Thoracic aorta (tissue), 2 donors: ENCODE results near the gene ENOSF1. TPM values are rescaled to one million over a fixed set of nuclear protein-coding genes. Genes with fewer than 3 reads are reported as not detected.

ENCODE experiments used
- ATAC-seq: fragments of 150-250 bp; one replicate; pipeline ENCODE4 v1.8.0; 2017; ENCODE audit warnings: low read depth; ENCODE audit not compliant: insufficient number of reproducible peaks, low FRiP score
- DNase-seq: peaks from one replicate; pipeline ENCODE4 v3.0.0-alpha.2; 2020; ENCODE audit warnings: low spot score
- H3K27ac ChIP-seq, 2 donors: fragments of 200-600 bp; sonication (generic); 1 replicate in 1 of 2; 2 replicates in 1 of 2; pipeline ENCODE4 v1.5.1; 2016; ENCODE audit warnings: mild to moderate bottlenecking in 2 of 2, moderate library complexity in 2 of 2
- H3K27me3 ChIP-seq: fragments of 200-600 bp; sonication (generic); replicated peaks from 2 replicates; pipeline ENCODE4 v1.6.0; 2016; ENCODE audit warnings: mild to moderate bottlenecking; ENCODE audit not compliant: insufficient read depth
- H3K36me3 ChIP-seq: fragments of 200-600 bp; sonication (generic); one replicate; pipeline ENCODE4 v1.5.1; 2016
- H3K4me1 ChIP-seq, 2 donors: fragments of 200-600 bp; sonication (generic); 1 replicate in 1 of 2; 2 replicates in 1 of 2; pipeline versions ENCODE4 v1.5.1 to v1.6.0; 2016; ENCODE audit warnings: low read depth in 2 of 2, mild to moderate bottlenecking in 1 of 2; ENCODE audit not compliant: control insufficient read depth in 1 of 2
- H3K4me3 ChIP-seq: fragments of 200-600 bp; sonication (generic); 2 replicates; pipeline ENCODE4 v1.5.1; 2016; ENCODE audit warnings: mild to moderate bottlenecking
- H3K9me3 ChIP-seq: fragments of 200-600 bp; sonication (generic); 2 replicates; pipeline ENCODE4 v1.5.1; 2016
- CTCF ChIP-seq: fragments of 200-600 bp; sonication (generic); IDR thresholded peaks from one replicate; pipeline ENCODE4 v1.5.1; 2019; ENCODE audit warnings: antibody characterized with exemption
- total RNA-seq, 2 donors: library from RNA; depleted of rRNA; stranded (reverse); fragments of >200 nt; gene quantifications; one replicate each; pipeline versions ENCODE4 v1.1.0 to v1.2.3, GENCODE V29; 2016

ENOSF1 gene
- total RNA-seq, 2 donors from 2014 or later = 77.8 to 85.9 TPM

- H3K27me3 ChIP-seq = no peaks in the 10 kb centered on the region
- no peak overlapping the region for H3K4me3 ChIP-seq
- peaks cover 12% of the 10 kb centered on the region for H3K36me3 ChIP-seq
- no peak overlapping the region for H3K27ac ChIP-seq
- DNase-seq (no peak), ATAC-seq (no peak)
- no peak for TF ChIP-seq CTCF
- peaks cover 3 to 4% of the 10 kb centered on the region in 2 donors for H3K4me1 ChIP-seq
- H3K9me3 ChIP-seq = no peaks in the 10 kb centered on the region
These were observed 43.4 kb downstream of the ENOSF1 start for GRCh38 chr18:669077-669476.

GRCh38 chr18:668260-668659, 44.2 kb downstream of the ENOSF1 start:
- no peaks in the 10 kb centered on the region for H3K9me3 ChIP-seq
- H3K4me1 ChIP-seq = no peaks in the 10 kb centered on the region
- no peak for TF ChIP-seq CTCF
- no peak overlapping the region for H3K27ac ChIP-seq
- DNase-seq (no peak), ATAC-seq (no peak)
- H3K36me3 ChIP-seq = peaks cover 12% of the 10 kb centered on the region
- no peaks in the 10 kb centered on the region for H3K27me3 ChIP-seq
- no peak overlapping the region for H3K4me3 ChIP-seq

- Histone ChIP-seq H3K36me3 (peaks cover 8% of the 10 kb centered on the region), H3K27me3 (no peaks in the 10 kb centered on the region)
- TF ChIP-seq CTCF = no peak
These were observed 45.8 kb downstream of the ENOSF1 start for GRCh38 chr18:666628-667027.

GRCh38 chr18:666177-666576, 46.3 kb downstream of the ENOSF1 start:
- Histone ChIP-seq H3K9me3 (no peaks in the 10 kb centered on the region), H3K4me1 (no peaks in the 10 kb centered on the region), H3K27ac (no peak overlapping the region), H3K4me3 (no peak overlapping the region), H3K27me3 (no peaks in the 10 kb centered on the region), H3K36me3 (peaks cover 8% of the 10 kb centered on the region)
- ATAC-seq (no peak), DNase-seq (no peak)
- no peak for TF ChIP-seq CTCF

More at GRCh38 chr18:666628-667027, 45.8 kb downstream of the ENOSF1 start:
- Histone ChIP-seq H3K9me3 (no peaks in the 10 kb centered on the region), H3K4me3 (no peak overlapping the region), H3K27ac (no peak overlapping the region), H3K4me1 (no peaks in the 10 kb centered on the region)
- DNase-seq = no peak
- no peak for ATAC-seq

GRCh38 chr18:662197-662596, 50.2 kb downstream of the ENOSF1 start:
- no peak for TF ChIP-seq CTCF
- Histone ChIP-seq H3K4me3 (no peak overlapping the region), H3K9me3 (no peaks in the 10 kb centered on the region), H3K27me3 (no peaks in the 10 kb centered on the region), H3K4me1 (peaks cover 0 to 6% of the 10 kb centered on the region in 2 donors), H3K36me3 (no peaks in the 10 kb centered on the region), H3K27ac (no peak overlapping the region)
- ATAC-seq = no peak
- DNase-seq = no peak
